ENCODE measurements around the gene ARHGEF10L. TPM values are rescaled to one million over a fixed set of nuclear protein-coding genes. Genes with fewer than 3 reads are reported as not detected.

ARHGEF10L gene
- total RNA-seq, 1 donor from 2014 or later, result 20.3 TPM

DNA sequence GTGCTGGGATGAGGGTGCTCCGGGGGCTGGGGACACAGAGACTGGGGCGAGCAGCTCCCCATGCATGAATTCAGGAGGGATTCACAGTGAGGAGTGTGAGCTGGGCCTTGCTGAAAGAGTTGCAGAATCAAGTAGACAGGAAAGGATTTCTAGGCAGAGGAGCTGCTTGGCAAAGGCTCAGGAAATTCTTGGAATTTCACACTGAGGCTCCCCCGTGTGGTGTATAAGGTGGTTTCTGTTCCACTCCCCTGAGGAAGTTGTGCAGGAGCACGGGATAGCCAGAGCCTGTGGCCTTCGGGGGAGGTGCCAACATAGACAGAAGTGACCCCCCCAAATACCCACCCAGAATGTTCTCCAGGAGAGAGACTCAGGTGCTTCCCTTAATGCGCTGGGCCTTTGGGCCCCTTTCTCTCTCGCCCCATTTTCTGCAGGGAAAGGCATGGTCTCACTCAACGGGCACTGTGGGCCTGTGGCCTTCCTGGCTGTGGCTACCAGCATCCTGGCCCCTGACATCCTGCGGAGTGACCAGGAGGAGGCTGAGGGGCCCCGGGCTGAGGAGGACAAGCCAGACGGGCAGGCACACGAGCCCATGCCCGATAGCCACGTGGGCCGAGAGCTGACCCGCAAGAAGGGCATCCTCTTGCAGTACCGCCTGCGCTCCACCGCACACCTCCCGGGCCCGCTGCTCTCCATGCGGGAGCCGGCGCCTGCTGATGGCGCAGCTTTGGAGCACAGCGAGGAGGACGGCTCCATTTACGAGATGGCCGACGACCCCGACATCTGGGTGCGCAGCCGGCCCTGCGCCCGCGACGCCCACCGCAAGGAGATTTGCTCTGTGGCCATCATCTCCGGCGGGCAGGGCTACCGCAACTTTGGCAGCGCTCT is 157.2 kb downstream of the ARHGEF10L start:
- peak overlapping the region; percentile 90 for H3K27ac Mint-ChIP-seq
- Histone ChIP-seq H3K9ac (no peak overlapping the region), H2AFZ (replicated peaks) (no peak overlapping the region)

GRCh38 chr1:17697458-17697857 is 158.0 kb downstream of the ARHGEF10L start:
- Histone ChIP-seq H3F3A (ENCODE audit: low read depth) (peaks cover 8% of the 10 kb centered on the region), H3K4me1 (peaks cover 16% of the 10 kb centered on the region), H3K27me3 (no peaks in the 10 kb centered on the region), H3K4me2 (no peak overlapping the region), H2AFZ (replicated peaks) (no peak overlapping the region), H3K36me3 (no peaks in the 10 kb centered on the region), H3K27ac (no peak overlapping the region), H3K9ac (no peak overlapping the region), H4K20me1 (ENCODE audit: low read depth) (peaks cover 3% of the 10 kb centered on the region), H3K4me3 (no peak overlapping the region), H3K79me2 (ENCODE audit: low read depth) (no peaks in the 10 kb centered on the region), H3K9me3 (ENCODE audit: low read depth) (no peaks in the 10 kb centered on the region)
- Mint-ChIP-seq H3K36me3 (no peaks in the 10 kb centered on the region), H3K27me3 (ENCODE audit: insufficient read depth, low read depth) (peaks cover 5% of the 10 kb centered on the region), H3K9me3 (no peaks in the 10 kb centered on the region), H3K27ac (no peak overlapping the region), H3K4me1 (peaks cover 25% of the 10 kb centered on the region), H3K4me3 (no peak overlapping the region)
- DNase-seq (ENCODE audit: low spot score), result no peak
- TF ChIP-seq, protein P1, sequence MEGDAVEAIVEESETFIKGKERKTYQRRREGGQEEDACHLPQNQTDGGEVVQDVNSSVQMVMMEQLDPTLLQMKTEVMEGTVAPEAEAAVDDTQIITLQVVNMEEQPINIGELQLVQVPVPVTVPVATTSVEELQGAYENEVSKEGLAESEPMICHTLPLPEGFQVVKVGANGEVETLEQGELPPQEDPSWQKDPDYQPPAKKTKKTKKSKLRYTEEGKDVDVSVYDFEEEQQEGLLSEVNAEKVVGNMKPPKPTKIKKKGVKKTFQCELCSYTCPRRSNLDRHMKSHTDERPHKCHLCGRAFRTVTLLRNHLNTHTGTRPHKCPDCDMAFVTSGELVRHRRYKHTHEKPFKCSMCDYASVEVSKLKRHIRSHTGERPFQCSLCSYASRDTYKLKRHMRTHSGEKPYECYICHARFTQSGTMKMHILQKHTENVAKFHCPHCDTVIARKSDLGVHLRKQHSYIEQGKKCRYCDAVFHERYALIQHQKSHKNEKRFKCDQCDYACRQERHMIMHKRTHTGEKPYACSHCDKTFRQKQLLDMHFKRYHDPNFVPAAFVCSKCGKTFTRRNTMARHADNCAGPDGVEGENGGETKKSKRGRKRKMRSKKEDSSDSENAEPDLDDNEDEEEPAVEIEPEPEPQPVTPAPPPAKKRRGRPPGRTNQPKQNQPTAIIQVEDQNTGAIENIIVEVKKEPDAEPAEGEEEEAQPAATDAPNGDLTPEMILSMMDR (IDR thresholded peaks at IDR 0.05), result no peak
- TF ChIP-seq EZH2 (IDR thresholded peaks at IDR 0.05) (no peak), EZH2phosphoT487 (IDR thresholded peaks at IDR 0.05) (no peak)

More for the DNA sequence above, 157.2 kb downstream of the ARHGEF10L start:
- peak; percentile 73 for DNase-seq (ENCODE audit: low spot score)
- H3K4me3 Mint-ChIP-seq, result no peak overlapping the region
- no peaks in the 10 kb centered on the region for H3K9me3 ChIP-seq (ENCODE audit: low read depth)
- H3K36me3 ChIP-seq, result no peaks in the 10 kb centered on the region
- no peak overlapping the region for H3K4me2 ChIP-seq
- no peaks in the 10 kb centered on the region for H3K27me3 ChIP-seq
- H3K27ac ChIP-seq, result no peak overlapping the region
- H3K9me3 Mint-ChIP-seq, result no peaks in the 10 kb centered on the region
- peaks cover 16% of the 10 kb centered on the region for H3K4me1 ChIP-seq
- peaks cover 22% of the 10 kb centered on the region for H3K4me1 Mint-ChIP-seq
- H3K27me3 Mint-ChIP-seq (ENCODE audit: insufficient read depth, low read depth), result peaks cover 5% of the 10 kb centered on the region
- no peaks in the 10 kb centered on the region for H3K79me2 ChIP-seq (ENCODE audit: low read depth)
- H3F3A ChIP-seq (ENCODE audit: low read depth), result peaks cover 8% of the 10 kb centered on the region
- no peak overlapping the region for H3K4me3 ChIP-seq
- H3K36me3 Mint-ChIP-seq, result no peaks in the 10 kb centered on the region
- TF ChIP-seq EZH2phosphoT487 (IDR thresholded peaks at IDR 0.05) (no peak), EZH2 (IDR thresholded peaks at IDR 0.05) (no peak)
- TF ChIP-seq, protein P1 (IDR thresholded peaks at IDR 0.05), result peak; percentile 60
- peaks cover under 1% of the 10 kb centered on the region for H4K20me1 ChIP-seq (ENCODE audit: low read depth)

GRCh38 chr1:17699581-17699980 is 160.1 kb downstream of the ARHGEF10L start:
- H3K4me3 Mint-ChIP-seq, result no peak overlapping the region
- DNase-seq (ENCODE audit: low spot score), result no peak
- no peak overlapping the region for H3K9ac ChIP-seq
- H3K4me2 ChIP-seq, result no peak overlapping the region
- H3K9me3 Mint-ChIP-seq, result no peaks in the 10 kb centered on the region
- no peak overlapping the region for H3K27ac Mint-ChIP-seq
- TF ChIP-seq EZH2 (IDR thresholded peaks at IDR 0.05) (no peak), EZH2phosphoT487 (IDR thresholded peaks at IDR 0.05) (no peak)
- TF ChIP-seq, protein P1 (IDR thresholded peaks at IDR 0.05), result no peak
- no peaks in the 10 kb centered on the region for H3K27me3 ChIP-seq
- no peaks in the 10 kb centered on the region for H3K36me3 Mint-ChIP-seq
- peaks cover 4% of the 10 kb centered on the region for H3K27me3 Mint-ChIP-seq (ENCODE audit: insufficient read depth, low read depth)
- peaks cover 37% of the 10 kb centered on the region for H3K4me1 Mint-ChIP-seq
- H3K36me3 ChIP-seq, result no peaks in the 10 kb centered on the region
- no peak overlapping the region for H3K4me3 ChIP-seq
- no peak overlapping the region for H2AFZ ChIP-seq (replicated peaks)
- H3K79me2 ChIP-seq (ENCODE audit: low read depth), result no peaks in the 10 kb centered on the region
- no peak overlapping the region for H3K27ac ChIP-seq
- H3F3A ChIP-seq (ENCODE audit: low read depth), result peaks cover 8% of the 10 kb centered on the region
- H4K20me1 ChIP-seq (ENCODE audit: low read depth), result peaks cover 3% of the 10 kb centered on the region
- H3K4me1 ChIP-seq, result peaks cover 24% of the 10 kb centered on the region
- H3K9me3 ChIP-seq (ENCODE audit: low read depth), result no peaks in the 10 kb centered on the region

Data from neural progenitor cell (in vitro differentiated cells).